Stimulated activated CD4-positive, alpha-beta T cell treated with anti-CD3 and anti-CD28 coated beads, Interleukin-1b, Interleukin-23, amount 100 ng/mL, for 24 hours (primary cell): ENCODE results near the gene LMNA.
A peak's percentile ranks its signal among the peaks of the same experiment; 100 is the strongest.
"Not testable (repeated sequence)": the region's sequence is repeated elsewhere in the genome, so short reads cannot be mapped to it uniquely, and the experiment has no call there.

ENCODE experiments used
- DNase-seq, 4 experiments: peaks; one replicate each; pipeline ENCODE4 v3.0.0-alpha.2; 2020; ENCODE audit warnings: low read depth in 4 of 4, low spot score in 1 of 4

Gene LMNA

DNA sequence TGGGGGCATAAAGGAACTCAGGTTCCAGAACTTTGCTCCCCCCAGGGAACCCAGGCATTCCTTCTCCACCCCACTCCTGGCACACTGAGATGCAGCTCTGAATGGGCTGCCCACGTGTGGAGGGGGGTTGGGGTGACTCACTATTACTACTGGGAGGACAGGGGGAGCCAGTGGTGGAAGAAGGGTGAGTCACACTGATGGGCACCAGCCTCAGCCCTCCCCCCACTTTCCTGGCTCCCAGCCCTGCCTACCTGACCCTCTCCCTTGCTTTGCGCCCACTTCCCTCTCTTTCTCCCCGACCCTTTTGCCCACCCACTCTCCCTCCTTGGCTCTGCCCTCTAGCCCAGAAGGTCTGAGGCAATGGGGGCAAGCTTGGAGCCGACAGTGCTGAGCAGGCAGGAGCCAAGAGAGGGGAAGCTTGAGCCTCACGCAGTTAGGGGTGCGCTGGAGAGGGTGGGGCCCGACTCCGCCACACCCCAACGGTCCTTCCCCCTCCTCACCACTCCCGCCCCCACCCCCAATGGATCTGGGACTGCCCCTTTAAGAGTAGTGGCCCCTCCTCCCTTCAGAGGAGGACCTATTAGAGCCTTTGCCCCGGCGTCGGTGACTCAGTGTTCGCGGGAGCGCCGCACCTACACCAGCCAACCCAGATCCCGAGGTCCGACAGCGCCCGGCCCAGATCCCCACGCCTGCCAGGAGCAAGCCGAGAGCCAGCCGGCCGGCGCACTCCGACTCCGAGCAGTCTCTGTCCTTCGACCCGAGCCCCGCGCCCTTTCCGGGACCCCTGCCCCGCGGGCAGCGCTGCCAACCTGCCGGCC, at the start of gene LMNA:
Gene LMNA, plus strand, starts transcription at position 611 of the 818 bp plus-strand sequence. CDS start 208 bp downstream, outside the sequence.
- peak in 3 of 4 experiments; percentile 53 to 79 (median 59) for DNase-seq

DNA sequence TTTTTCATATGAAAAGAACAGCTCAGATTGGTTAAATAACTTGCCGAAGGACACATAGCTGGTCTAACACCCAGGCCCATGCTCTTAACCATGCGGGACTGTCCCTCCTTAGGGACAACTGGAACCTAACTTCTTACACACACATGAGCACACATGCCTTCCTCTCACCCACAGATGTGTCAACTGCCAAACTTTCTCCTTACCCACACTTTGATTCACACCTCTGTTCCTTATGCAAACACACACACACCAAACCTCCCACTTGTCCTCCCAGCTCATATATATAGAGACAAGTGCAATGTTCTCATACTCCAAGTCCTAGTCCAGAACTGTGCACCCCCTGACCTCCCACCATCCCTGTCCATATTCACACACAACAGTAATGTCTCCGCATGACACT, 49.3 kb upstream of the LMNA start:
- no peak for DNase-seq

DNA sequence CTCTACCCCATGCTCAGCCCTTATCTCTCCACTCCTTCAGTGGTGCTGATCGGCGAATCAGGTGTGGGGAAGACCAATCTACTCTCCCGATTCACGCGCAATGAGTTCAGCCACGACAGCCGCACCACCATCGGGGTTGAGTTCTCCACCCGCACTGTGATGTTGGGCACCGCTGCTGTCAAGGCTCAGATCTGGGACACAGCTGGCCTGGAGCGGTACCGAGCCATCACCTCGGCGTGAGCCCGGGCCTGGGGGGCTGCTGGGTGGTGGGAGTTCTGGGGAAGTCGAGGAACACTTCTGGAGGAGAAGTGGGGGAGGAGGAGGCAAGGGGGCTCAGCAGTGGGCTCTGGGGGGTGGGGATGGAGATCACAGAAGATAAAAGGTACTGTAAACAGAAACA, 48.6 kb upstream of the LMNA start:
- DNase-seq: no peak

DNA sequence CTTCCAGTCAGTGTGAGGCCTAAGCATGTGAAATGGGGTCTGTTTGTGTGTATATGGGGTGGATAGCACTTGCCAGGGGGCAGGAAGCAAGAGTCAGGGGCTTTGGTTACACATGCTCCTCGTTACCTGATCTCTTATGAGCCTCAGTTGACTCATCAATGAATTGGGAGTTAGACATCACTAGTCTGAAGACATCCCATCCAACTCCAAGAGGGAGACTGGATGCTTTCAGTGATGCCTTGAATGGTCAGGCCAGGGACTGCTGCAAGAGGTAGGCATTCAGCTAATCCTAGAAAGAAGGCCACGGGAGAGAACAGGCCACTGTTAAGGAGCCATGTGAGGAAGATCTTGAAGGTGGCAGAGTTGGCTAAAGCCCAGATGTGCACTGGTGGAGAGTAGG, 47.2 kb upstream of the LMNA start:
- DNase-seq: no peak

- no peak for DNase-seq
Measured at GRCh38 chr1:156069490-156070455, 44.7 kb upstream of the LMNA start.

DNA sequence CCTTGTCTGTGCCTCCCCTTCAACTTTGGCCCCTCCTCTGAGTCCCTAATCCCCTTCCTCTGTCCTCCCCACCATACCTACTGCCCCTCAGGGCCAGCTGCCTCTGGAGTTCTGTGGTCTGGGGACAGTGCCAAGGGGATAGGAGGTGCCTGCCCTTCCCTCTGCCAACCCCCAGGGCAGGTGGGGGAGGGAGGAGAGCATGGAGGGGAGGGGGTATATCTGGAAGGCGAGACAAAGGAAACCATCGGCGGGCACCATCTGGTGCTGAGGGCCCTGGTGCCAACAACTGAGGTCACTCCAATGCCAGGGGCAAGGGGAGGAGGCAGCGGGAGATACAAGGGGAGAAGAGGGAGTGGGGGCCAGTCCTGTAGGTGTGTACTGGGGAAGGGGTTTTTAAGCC, 44.0 kb upstream of the LMNA start:
- DNase-seq: no peak

DNA sequence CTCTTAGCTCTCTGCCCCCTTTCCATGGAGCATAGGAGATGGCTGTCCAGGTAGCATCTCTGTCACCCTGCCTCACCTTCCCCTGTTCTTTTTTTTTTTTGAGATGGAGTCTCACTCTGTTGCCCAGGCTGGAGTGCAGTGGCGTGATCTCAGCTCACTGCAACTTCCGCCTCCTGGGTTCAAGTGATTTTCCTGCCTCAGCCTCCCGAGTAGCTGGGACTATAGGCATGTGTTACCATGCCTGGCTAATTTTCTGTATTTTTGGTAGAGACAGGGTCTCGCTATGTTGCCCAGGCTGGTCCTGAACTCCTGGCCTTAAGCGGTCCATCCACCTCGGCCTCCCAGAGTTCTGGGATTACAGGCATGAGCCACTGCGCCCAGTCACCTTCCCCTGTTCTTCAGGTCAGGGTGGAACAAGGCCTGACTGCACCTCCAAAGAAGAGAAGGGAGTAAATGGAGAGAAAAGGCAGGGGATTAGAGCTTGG, 43.1 kb upstream of the LMNA start:
- DNase-seq: not testable (repeated sequence)

DNA sequence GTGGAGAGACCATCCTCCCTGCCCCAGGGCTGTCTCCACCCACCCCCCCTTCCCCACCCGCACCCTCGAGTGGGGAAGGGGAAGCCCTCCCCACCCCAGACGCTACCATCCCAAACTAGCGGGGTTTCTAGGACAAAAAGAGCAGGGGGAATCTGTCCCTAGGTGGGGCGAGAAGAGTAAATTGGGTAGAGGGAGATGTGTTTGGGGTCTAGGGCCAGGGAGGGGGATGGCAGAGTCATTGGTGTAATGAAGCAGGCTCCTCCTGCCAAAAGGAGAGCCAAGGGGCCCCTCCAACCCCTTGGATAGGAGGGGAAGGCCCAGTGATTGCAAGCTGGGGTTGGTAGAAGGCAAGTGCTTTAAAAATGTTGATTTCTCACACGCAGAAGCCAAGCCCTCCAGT, 42.3 kb upstream of the LMNA start:
- no peak for DNase-seq

DNA sequence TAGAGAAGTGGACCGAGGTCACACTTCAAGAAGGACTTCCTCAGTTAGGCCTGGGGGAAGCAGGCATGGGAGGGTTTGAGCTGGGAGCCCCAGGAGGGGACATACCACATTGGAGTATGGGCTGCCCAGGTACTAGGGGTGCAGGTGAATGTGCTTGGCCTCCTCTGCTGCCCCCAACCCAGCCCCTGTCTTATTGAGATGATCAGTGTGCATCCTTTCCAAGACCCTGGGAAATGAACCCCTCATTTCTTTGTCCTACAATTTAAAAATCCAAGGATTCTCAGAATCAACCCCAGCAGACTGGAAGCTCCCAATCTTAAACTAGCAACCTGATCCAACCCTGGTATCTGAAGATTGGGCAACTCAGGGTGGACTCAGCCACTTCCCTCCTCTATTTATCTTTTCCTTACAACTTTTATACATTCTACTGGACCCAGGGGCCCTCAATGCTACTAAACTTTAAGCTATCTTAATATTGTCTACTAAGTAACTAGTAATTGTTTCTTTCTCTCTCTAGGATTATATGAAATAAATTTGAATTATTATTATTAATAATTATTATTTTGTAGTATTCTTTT, 41.3 kb upstream of the LMNA start:
- DNase-seq: no peak

DNA sequence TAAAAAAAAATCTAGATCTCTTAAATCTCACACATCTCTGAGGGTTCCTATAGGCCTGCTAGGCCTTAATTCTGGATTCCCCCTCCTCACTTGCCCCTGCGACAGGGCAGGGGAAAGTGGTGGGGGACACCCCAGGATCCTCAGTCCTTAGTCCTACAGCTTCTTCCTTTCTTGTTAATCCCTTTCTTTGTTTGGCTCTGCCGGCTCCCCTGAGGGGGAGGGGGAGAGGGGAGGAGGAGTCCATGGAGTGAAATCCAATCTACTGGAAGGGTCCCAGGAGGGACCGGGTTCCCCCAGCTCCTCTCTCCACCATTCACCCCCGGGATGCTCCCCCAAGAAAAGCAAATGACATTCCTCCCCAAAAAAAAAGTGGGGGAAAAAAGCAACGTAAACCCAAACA, 40.8 kb upstream of the LMNA start:
- DNase-seq: no peak

DNA sequence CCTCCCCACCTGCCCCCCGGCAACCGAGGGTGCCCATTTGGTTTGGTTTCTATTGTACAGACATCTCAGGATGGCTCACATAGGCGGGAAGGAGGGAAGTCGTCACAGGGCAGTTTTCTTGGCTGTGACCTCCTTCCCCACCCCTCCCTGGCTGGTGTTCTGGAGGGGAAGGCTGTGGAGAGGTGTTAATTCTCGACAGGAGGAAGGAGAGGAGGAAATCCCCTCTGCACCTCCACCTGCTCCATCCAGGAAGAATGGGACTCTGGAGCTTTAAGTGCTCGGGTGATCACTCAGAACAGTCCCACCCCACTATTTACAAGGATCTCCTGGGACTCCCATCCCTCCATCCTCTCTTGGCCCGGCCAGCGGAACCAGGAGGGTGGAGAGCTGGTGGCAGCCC, 39.9 kb upstream of the LMNA start:
- no peak for DNase-seq

- DNase-seq: no peak
Measured at GRCh38 chr1:156075162-156075561, 39.3 kb upstream of the LMNA start.

- no peak for DNase-seq
Measured at GRCh38 chr1:156075775-156076204, 38.7 kb upstream of the LMNA start.

DNA sequence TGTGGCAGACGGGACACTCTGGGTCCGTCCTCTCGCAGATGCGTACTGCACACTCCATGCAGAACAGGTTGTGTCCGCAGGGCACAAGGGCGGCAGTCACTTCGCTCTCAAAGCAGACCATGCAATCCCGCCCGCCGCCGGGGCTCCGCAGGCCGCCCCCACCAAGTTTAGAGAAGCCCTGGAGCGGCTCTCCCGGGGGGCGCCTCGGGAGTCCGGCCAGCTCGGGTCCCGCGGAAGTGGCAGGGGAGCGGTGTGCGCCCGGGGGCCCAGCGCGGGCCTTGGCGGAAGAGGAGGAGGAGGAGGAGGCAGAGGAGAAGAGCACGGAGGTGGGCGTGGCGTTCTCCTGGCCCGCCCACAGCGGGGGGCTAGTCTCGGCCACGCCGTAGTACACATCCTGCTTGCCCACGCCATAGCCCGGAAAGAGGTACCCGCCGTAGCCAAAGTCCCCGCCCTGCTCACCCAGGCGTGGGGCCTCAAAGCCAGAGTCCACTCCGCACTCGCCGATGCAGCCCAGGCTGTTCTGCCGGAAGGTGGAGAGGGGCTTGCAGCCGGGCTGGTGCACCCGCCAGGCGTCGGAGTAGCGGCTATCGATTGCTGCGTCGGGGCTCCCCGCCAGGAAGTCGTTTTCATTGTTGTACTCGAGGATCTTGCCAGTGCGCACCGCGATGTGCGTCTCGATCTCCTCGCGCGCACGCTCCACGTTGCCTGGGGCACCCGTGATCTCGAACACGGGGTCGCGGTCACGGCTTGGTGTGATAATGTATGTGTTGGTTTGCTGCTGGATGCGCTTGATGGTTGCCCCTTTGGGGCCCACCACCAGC, 37.7 kb upstream of the LMNA start:
- DNase-seq: no peak

GRCh38 chr1:156077430-156077760, 37.1 kb upstream of the LMNA start:
- DNase-seq: no peak

- no peak for DNase-seq
Measured at GRCh38 chr1:156078728-156079127, 35.8 kb upstream of the LMNA start.

- DNase-seq: no peak
Measured at GRCh38 chr1:156079762-156080161, 34.7 kb upstream of the LMNA start.

DNA sequence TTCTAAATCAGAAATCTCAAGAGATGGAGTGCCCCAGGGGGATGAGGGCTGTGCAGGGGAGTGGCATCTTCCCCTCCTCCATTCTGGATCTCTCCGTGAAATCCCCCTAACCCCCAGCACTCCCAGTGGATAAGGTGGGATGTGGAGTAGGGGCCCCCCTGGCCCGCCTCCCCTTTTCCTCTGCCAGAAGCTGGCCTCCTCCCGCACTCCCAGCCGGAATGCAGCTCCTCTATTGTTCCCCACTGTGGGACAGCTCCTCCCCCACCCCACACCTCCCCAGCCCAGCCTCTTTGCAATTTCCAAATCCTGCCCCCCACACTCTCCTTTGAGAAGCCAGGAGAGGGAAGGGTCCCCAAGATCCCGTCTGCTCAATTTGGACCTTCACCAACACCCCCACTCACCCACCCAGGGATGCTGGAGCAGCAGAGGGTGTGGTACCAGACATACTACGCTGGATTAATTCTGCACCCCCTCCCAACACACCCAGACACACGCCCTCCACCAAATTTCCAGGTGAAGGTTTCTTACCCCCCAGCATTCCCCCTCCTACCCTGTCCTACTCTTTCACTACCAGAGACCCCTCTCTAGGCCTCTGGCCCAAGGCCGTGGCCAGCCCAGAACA, 34.2 kb upstream of the LMNA start:
- DNase-seq: no peak

DNA sequence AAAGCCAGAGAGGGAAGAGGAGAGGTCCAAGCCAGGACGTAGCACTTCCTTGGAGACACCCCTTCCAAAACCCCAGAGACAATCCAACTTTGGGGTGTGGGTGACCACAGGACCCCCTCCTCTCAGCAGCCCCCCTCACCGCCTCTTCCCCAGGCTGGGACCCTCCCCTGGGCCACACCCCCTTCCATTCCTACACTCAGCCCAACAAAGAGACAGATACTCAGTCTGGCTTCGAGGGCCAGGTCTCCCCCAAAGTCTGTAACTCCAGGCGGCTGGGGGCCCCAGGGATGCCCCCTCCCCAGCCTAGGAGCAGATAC, 33.7 kb upstream of the LMNA start:
- no peak for DNase-seq

DNA sequence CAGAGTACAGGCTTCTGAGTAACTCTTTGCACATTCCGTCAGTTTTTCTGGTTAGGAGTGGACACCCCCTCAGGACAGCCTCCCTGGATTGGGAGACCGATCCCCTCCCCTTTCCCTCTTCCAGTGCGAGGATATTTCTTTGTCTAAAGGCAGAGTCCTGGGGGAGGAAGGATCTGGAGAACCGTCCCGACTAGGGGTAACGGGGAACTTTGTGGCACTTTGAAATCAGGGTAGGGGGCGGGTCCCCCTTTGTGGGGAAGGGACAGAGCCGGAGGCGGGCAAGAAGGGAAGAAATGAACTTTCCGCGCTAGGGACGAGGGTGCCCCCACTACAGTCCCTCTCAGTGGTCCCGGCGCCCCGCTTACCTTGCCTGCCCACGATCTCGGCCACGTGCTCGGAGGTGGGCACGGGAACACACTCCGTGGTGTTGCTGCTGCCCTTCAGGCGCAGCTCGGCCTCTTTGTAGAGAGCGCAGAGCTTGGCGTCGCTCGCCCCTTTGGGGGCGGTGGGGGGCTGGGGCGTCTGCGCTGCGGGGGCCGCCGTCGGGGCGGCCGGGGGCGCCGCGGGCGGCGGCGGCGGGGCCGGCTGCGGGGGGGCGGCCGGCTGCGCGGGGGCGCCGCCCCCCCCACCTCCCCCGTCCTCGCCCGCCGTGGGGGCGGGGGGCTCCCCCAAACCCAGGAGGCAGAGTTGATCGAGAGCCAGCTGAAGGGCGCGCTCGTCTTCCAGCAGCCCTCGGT, 33.2 kb upstream of the LMNA start:
- no peak for DNase-seq
